Measurements from ENCODE around the gene CISD3.

CISD3 gene

GRCh38 chr17:38701504-38702165 is 28.5 kb upstream of the CISD3 start:
- no peaks in the 10 kb centered on the region for H3K9me3 ChIP-seq (ENCODE audit: control insufficient read depth, low read length)
- no peaks in the 10 kb centered on the region for H3K36me3 ChIP-seq (ENCODE audit: control insufficient read depth, insufficient read depth, low read length)
- peak overlapping the region; percentile 48 for H3K4me3 ChIP-seq (ENCODE audit: insufficient read depth, low read depth, low read length)
- H3K27ac ChIP-seq (ENCODE audit: insufficient read depth, low read depth, low read length, poor library complexity, severe bottlenecking), result no peak overlapping the region
- 9 to 10% methylated on average over 25 of the region's 25 CpGs for WGBS, 2 experiments
- peaks cover 89% of the 10 kb centered on the region for H3K27me3 ChIP-seq (ENCODE audit: control insufficient read depth, insufficient read depth, low read length, poor library complexity, severe bottlenecking)
- H3K4me1 ChIP-seq (ENCODE audit: control insufficient read depth, insufficient read depth, low read length), result peaks cover 17% of the 10 kb centered on the region

- peak overlapping the region; percentile 48 for H3K4me3 ChIP-seq (ENCODE audit: insufficient read depth, low read depth, low read length)
- H3K27ac ChIP-seq (ENCODE audit: insufficient read depth, low read depth, low read length, poor library complexity, severe bottlenecking), result no peak overlapping the region
- H3K36me3 ChIP-seq (ENCODE audit: control insufficient read depth, insufficient read depth, low read length), result no peaks in the 10 kb centered on the region
- no peaks in the 10 kb centered on the region for H3K9me3 ChIP-seq (ENCODE audit: control insufficient read depth, low read length)
- 1% methylated on average over 81 of the region's 81 CpGs for WGBS, 2 experiments
- peaks cover 86% of the 10 kb centered on the region for H3K27me3 ChIP-seq (ENCODE audit: control insufficient read depth, insufficient read depth, low read length, poor library complexity, severe bottlenecking)
- H3K4me1 ChIP-seq (ENCODE audit: control insufficient read depth, insufficient read depth, low read length), result peaks cover 24% of the 10 kb centered on the region
Observed at GRCh38 chr17:38702166-38702915, 27.8 kb upstream of the CISD3 start.

GRCh38 chr17:38702916-38703741 is 27.0 kb upstream of the CISD3 start:
- Histone ChIP-seq H3K9me3 (ENCODE audit: control insufficient read depth, low read length) (no peaks in the 10 kb centered on the region), H3K36me3 (ENCODE audit: control insufficient read depth, insufficient read depth, low read length) (no peaks in the 10 kb centered on the region), H3K4me1 (ENCODE audit: control insufficient read depth, insufficient read depth, low read length) (peaks cover 26% of the 10 kb centered on the region), H3K4me3 (ENCODE audit: insufficient read depth, low read depth, low read length) (peak overlapping the region; percentile 52), H3K27ac (ENCODE audit: insufficient read depth, low read depth, low read length, poor library complexity, severe bottlenecking) (no peak overlapping the region), H3K27me3 (ENCODE audit: control insufficient read depth, insufficient read depth, low read length, poor library complexity, severe bottlenecking) (peaks cover 78% of the 10 kb centered on the region)
- 3 to 4% methylated on average over 55 of the region's 55 CpGs for WGBS, 2 experiments

GRCh38 chr17:38703742-38704605 is 26.2 kb upstream of the CISD3 start:
- H3K36me3 ChIP-seq (ENCODE audit: control insufficient read depth, insufficient read depth, low read length), result no peaks in the 10 kb centered on the region
- 1% methylated on average over 50 of the region's 50 CpGs for WGBS, 2 experiments
- peaks cover 26% of the 10 kb centered on the region for H3K4me1 ChIP-seq (ENCODE audit: control insufficient read depth, insufficient read depth, low read length)
- H3K9me3 ChIP-seq (ENCODE audit: control insufficient read depth, low read length), result no peaks in the 10 kb centered on the region
- H3K27ac ChIP-seq (ENCODE audit: insufficient read depth, low read depth, low read length, poor library complexity, severe bottlenecking), result no peak overlapping the region
- H3K4me3 ChIP-seq (ENCODE audit: insufficient read depth, low read depth, low read length), result peak overlapping the region; percentile 52
- peaks cover 72% of the 10 kb centered on the region for H3K27me3 ChIP-seq (ENCODE audit: control insufficient read depth, insufficient read depth, low read length, poor library complexity, severe bottlenecking)

GRCh38 chr17:38704606-38705522 is 25.3 kb upstream of the CISD3 start, which contains the start of gene MLLT6:
MLLT6 (plus strand) TSS chr17:38705273; CDS start chr17:38705633, 360 bp downstream.
- no peaks in the 10 kb centered on the region for H3K36me3 ChIP-seq (ENCODE audit: control insufficient read depth, insufficient read depth, low read length)
- H3K9me3 ChIP-seq (ENCODE audit: control insufficient read depth, low read length), result no peaks in the 10 kb centered on the region
- no peak within 1 kb of the TSS for H3K27ac ChIP-seq (ENCODE audit: insufficient read depth, low read depth, low read length, poor library complexity, severe bottlenecking)
- WGBS, 2 experiments, result 1% methylated on average over 97 to 99 of the region's 100 CpGs
- peaks cover 63% of the 10 kb centered on the region for H3K27me3 ChIP-seq (ENCODE audit: control insufficient read depth, insufficient read depth, low read length, poor library complexity, severe bottlenecking)
- peak within 1 kb of the TSS; percentile 60 for H3K4me3 ChIP-seq (ENCODE audit: insufficient read depth, low read depth, low read length)
- peaks cover 26% of the 10 kb centered on the region for H3K4me1 ChIP-seq (ENCODE audit: control insufficient read depth, insufficient read depth, low read length)

- Histone ChIP-seq H3K27me3 (ENCODE audit: control insufficient read depth, insufficient read depth, low read length, poor library complexity, severe bottlenecking) (peaks cover 57% of the 10 kb centered on the region), H3K27ac (ENCODE audit: insufficient read depth, low read depth, low read length, poor library complexity, severe bottlenecking) (no peak overlapping the region), H3K36me3 (ENCODE audit: control insufficient read depth, insufficient read depth, low read length) (no peaks in the 10 kb centered on the region), H3K9me3 (ENCODE audit: control insufficient read depth, low read length) (no peaks in the 10 kb centered on the region), H3K4me3 (ENCODE audit: insufficient read depth, low read depth, low read length) (peak overlapping the region; percentile 60), H3K4me1 (ENCODE audit: control insufficient read depth, insufficient read depth, low read length) (peaks cover 26% of the 10 kb centered on the region)
- 0 to 1% methylated on average over 26 to 32 of the region's 32 CpGs for WGBS, 2 experiments
Observed at GRCh38 chr17:38705523-38705802, 24.7 kb upstream of the CISD3 start.

- Histone ChIP-seq H3K9me3 (ENCODE audit: control insufficient read depth, low read length) (no peaks in the 10 kb centered on the region), H3K4me1 (ENCODE audit: control insufficient read depth, insufficient read depth, low read length) (peaks cover 26% of the 10 kb centered on the region), H3K4me3 (ENCODE audit: insufficient read depth, low read depth, low read length) (peak overlapping the region; percentile 60), H3K36me3 (ENCODE audit: control insufficient read depth, insufficient read depth, low read length) (no peaks in the 10 kb centered on the region), H3K27ac (ENCODE audit: insufficient read depth, low read depth, low read length, poor library complexity, severe bottlenecking) (no peak overlapping the region), H3K27me3 (ENCODE audit: control insufficient read depth, insufficient read depth, low read length, poor library complexity, severe bottlenecking) (peaks cover 53% of the 10 kb centered on the region)
- 0 to 1% methylated on average over 38 of the region's 38 CpGs for WGBS, 2 experiments
Observed at GRCh38 chr17:38705803-38706504, 24.2 kb upstream of the CISD3 start.

GRCh38 chr17:38706505-38707216 is 23.5 kb upstream of the CISD3 start:
- Histone ChIP-seq H3K27me3 (ENCODE audit: control insufficient read depth, insufficient read depth, low read length, poor library complexity, severe bottlenecking) (peaks cover 46% of the 10 kb centered on the region), H3K4me1 (ENCODE audit: control insufficient read depth, insufficient read depth, low read length) (peaks cover 26% of the 10 kb centered on the region), H3K9me3 (ENCODE audit: control insufficient read depth, low read length) (no peaks in the 10 kb centered on the region), H3K4me3 (ENCODE audit: insufficient read depth, low read depth, low read length) (peak overlapping the region; percentile 60), H3K36me3 (ENCODE audit: control insufficient read depth, insufficient read depth, low read length) (no peaks in the 10 kb centered on the region), H3K27ac (ENCODE audit: insufficient read depth, low read depth, low read length, poor library complexity, severe bottlenecking) (no peak overlapping the region)
- 12 to 14% methylated on average over 19 of the region's 20 CpGs for WGBS, 2 experiments
